OCI-LY1 (cell line): ENCODE measurements around the gene AIFM2.

ENCODE experiments used
- H2AFZ ChIP-seq: fragments of 200-600 bp; sonication (generic), shearing (Covaris generic); 2 replicates; pipeline ENCODE4 v1.6.0; 2014; ENCODE audit warnings: antibody characterized with exemption, mild to moderate bottlenecking, low read length
- H3F3A ChIP-seq: fragments of 200-600 bp; sonication (generic), shearing (Covaris generic); 2 replicates; pipeline ENCODE4 v1.6.0; 2014; ENCODE audit warnings: mild to moderate bottlenecking, antibody characterized with exemption, low read length, moderate library complexity; ENCODE audit not compliant: insufficient read depth
- H3K27ac ChIP-seq: fragments of 200-600 bp; sonication (generic); 2 replicates; pipeline ENCODE4 v1.5.1; 2014; ENCODE audit warnings: low read length, mixed run types, mild to moderate bottlenecking, low read depth; ENCODE audit not compliant: poor library complexity, severe bottlenecking
- H3K27me3 ChIP-seq: fragments of 200-600 bp; sonication (generic); 2 replicates; pipeline ENCODE4 v1.6.0; 2014; ENCODE audit warnings: antibody characterized with exemption, mild to moderate bottlenecking, low read length, moderate library complexity; ENCODE audit not compliant: insufficient read depth
- H3K36me3 ChIP-seq: fragments of 200-600 bp; sonication (generic); 2 replicates; pipeline ENCODE4 v1.6.1; 2014; ENCODE audit warnings: mild to moderate bottlenecking, antibody characterized with exemption, low read length, moderate library complexity, mixed read lengths; ENCODE audit not compliant: insufficient read depth
- H3K4me1 ChIP-seq: fragments of 200-600 bp; sonication (generic); 2 replicates; pipeline ENCODE4 v1.5.1; 2014; ENCODE audit warnings: mild to moderate bottlenecking, low read length, moderate library complexity; ENCODE audit not compliant: insufficient read depth, severe bottlenecking
- H3K4me2 ChIP-seq: fragments of 200-600 bp; sonication (generic), shearing (Covaris generic); 2 replicates; pipeline ENCODE4 v1.6.1; 2014; ENCODE audit warnings: low read length
- H3K4me3 ChIP-seq: fragments of 200-600 bp; sonication (generic); 2 replicates; pipeline ENCODE4 v1.5.1; 2014; ENCODE audit warnings: low read length, low read depth, mild to moderate bottlenecking, mixed read lengths; ENCODE audit not compliant: poor library complexity, severe bottlenecking
- H3K79me2 ChIP-seq: fragments of 200-600 bp; shearing (Covaris generic); 2 replicates; pipeline ENCODE4 v1.6.1; 2016; ENCODE audit warnings: mixed run types, low read length, mixed read lengths; ENCODE audit not compliant: insufficient read depth
- H3K9ac ChIP-seq: fragments of 200-600 bp; sonication (generic), shearing (Covaris generic); 2 replicates; pipeline ENCODE4 v1.6.1; 2014; ENCODE audit warnings: mild to moderate bottlenecking, low read length, mixed read lengths
- H3K9me2 ChIP-seq: fragments of 200-600 bp; sonication (generic), shearing (Covaris generic); 2 replicates; pipeline ENCODE4 v1.6.1; 2014; ENCODE audit warnings: low read depth, mild to moderate bottlenecking, low read length, mixed read lengths
- H3K9me3 ChIP-seq: fragments of 200-600 bp; shearing (Covaris generic); 2 replicates; pipeline ENCODE4 v1.6.1; 2014; ENCODE audit warnings: low read length, mixed read lengths
- H4K20me1 ChIP-seq: fragments of 200-600 bp; sonication (generic), shearing (Covaris generic); 2 replicates; pipeline ENCODE4 v1.6.0; 2016; ENCODE audit warnings: mild to moderate bottlenecking, low read length; ENCODE audit not compliant: insufficient read depth
- EZH2 ChIP-seq: fragments of 200-600 bp; sonication (generic), shearing (Covaris generic); IDR thresholded peaks from 2 replicates; pipeline ENCODE4 v1.8.0; 2017; ENCODE audit warnings: borderline replicate concordance, mixed run types, mild to moderate bottlenecking, antibody characterized with exemption, low read length, moderate library complexity, mixed read lengths
- TF ChIP-seq, protein P1 (sequence below): fragments of 200-600 bp; sonication (generic), shearing (Covaris generic); IDR thresholded peaks from 2 replicates; pipeline ENCODE4 v1.5.1; 2017; ENCODE audit warnings: mild to moderate bottlenecking, antibody characterized with exemption, low read length, moderate library complexity, mixed read lengths

Gene AIFM2

GRCh38 chr10:70078329-70078728 is 54.3 kb downstream of the AIFM2 start:
- H2AFZ ChIP-seq: no peak overlapping the region

GRCh38 chr10:70074971-70075370 is 57.7 kb downstream of the AIFM2 start:
- Histone ChIP-seq H3K9me2 (no peaks in the 10 kb centered on the region), H3K4me3 (no peak overlapping the region), H3K9ac (no peak overlapping the region), H3F3A (no peaks in the 10 kb centered on the region), H2AFZ (no peak overlapping the region), H3K27me3 (no peaks in the 10 kb centered on the region), H3K4me2 (no peak overlapping the region), H4K20me1 (no peaks in the 10 kb centered on the region), H3K36me3 (no peaks in the 10 kb centered on the region), H3K27ac (no peak overlapping the region), H3K79me2 (no peaks in the 10 kb centered on the region), H3K9me3 (no peaks in the 10 kb centered on the region), H3K4me1 (no peaks in the 10 kb centered on the region)
- no peak for TF ChIP-seq EZH2
- TF ChIP-seq, protein P1, sequence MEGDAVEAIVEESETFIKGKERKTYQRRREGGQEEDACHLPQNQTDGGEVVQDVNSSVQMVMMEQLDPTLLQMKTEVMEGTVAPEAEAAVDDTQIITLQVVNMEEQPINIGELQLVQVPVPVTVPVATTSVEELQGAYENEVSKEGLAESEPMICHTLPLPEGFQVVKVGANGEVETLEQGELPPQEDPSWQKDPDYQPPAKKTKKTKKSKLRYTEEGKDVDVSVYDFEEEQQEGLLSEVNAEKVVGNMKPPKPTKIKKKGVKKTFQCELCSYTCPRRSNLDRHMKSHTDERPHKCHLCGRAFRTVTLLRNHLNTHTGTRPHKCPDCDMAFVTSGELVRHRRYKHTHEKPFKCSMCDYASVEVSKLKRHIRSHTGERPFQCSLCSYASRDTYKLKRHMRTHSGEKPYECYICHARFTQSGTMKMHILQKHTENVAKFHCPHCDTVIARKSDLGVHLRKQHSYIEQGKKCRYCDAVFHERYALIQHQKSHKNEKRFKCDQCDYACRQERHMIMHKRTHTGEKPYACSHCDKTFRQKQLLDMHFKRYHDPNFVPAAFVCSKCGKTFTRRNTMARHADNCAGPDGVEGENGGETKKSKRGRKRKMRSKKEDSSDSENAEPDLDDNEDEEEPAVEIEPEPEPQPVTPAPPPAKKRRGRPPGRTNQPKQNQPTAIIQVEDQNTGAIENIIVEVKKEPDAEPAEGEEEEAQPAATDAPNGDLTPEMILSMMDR: no peak

More at GRCh38 chr10:70078329-70078728, 54.3 kb downstream of the AIFM2 start:
- no peaks in the 10 kb centered on the region for H3K27me3 ChIP-seq
- no peaks in the 10 kb centered on the region for H3K9me2 ChIP-seq
- H3K79me2 ChIP-seq: no peaks in the 10 kb centered on the region
- H3K9me3 ChIP-seq: no peaks in the 10 kb centered on the region
- H3K36me3 ChIP-seq: no peaks in the 10 kb centered on the region
- no peak for TF ChIP-seq EZH2
- TF ChIP-seq, protein P1: no peak
- H4K20me1 ChIP-seq: no peaks in the 10 kb centered on the region
- H3K4me2 ChIP-seq: no peak overlapping the region
- H3F3A ChIP-seq: no peaks in the 10 kb centered on the region
- no peak overlapping the region for H3K27ac ChIP-seq
- no peak overlapping the region for H3K9ac ChIP-seq
- H3K4me3 ChIP-seq: no peak overlapping the region
- no peaks in the 10 kb centered on the region for H3K4me1 ChIP-seq

- H3K27ac ChIP-seq: no peak overlapping the region
- H3K4me3 ChIP-seq: no peak overlapping the region
- TF ChIP-seq, protein P1: no peak
- TF ChIP-seq EZH2: no peak
Measured at GRCh38 chr10:70074165-70074564, 58.5 kb downstream of the AIFM2 start.

More at GRCh38 chr10:70074165-70074564, 58.5 kb downstream of the AIFM2 start:
- Histone ChIP-seq H3K9me2 (no peaks in the 10 kb centered on the region), H3K79me2 (no peaks in the 10 kb centered on the region), H3K9me3 (no peaks in the 10 kb centered on the region), H3K4me1 (no peaks in the 10 kb centered on the region), H3K36me3 (no peaks in the 10 kb centered on the region), H2AFZ (no peak overlapping the region), H3F3A (no peaks in the 10 kb centered on the region), H3K4me2 (no peak overlapping the region), H4K20me1 (no peaks in the 10 kb centered on the region), H3K27me3 (no peaks in the 10 kb centered on the region), H3K9ac (no peak overlapping the region)
